PC-9 (cell line): ENCODE measurements around the gene MBNL1.

Experiments
- EZH2 ChIP-seq: fragments of 200-600 bp; sonication (generic); IDR thresholded peaks from 2 replicates; pipeline ENCODE4 v1.8.0; 2017; ENCODE audit warnings: antibody characterized with exemption, low read depth
- TF ChIP-seq, protein P1 (sequence below): fragments of 200-600 bp; sonication (generic); conservative IDR thresholded peaks from 2 replicates; pipeline ENCODE4 v1.6.1; 2017; ENCODE audit warnings: mixed run types, antibody characterized with exemption, mild to moderate bottlenecking, moderate library complexity

GRCh38 chr3:152227027-152227426, 41.7 kb upstream of the MBNL1 start:
- TF ChIP-seq, protein P1, sequence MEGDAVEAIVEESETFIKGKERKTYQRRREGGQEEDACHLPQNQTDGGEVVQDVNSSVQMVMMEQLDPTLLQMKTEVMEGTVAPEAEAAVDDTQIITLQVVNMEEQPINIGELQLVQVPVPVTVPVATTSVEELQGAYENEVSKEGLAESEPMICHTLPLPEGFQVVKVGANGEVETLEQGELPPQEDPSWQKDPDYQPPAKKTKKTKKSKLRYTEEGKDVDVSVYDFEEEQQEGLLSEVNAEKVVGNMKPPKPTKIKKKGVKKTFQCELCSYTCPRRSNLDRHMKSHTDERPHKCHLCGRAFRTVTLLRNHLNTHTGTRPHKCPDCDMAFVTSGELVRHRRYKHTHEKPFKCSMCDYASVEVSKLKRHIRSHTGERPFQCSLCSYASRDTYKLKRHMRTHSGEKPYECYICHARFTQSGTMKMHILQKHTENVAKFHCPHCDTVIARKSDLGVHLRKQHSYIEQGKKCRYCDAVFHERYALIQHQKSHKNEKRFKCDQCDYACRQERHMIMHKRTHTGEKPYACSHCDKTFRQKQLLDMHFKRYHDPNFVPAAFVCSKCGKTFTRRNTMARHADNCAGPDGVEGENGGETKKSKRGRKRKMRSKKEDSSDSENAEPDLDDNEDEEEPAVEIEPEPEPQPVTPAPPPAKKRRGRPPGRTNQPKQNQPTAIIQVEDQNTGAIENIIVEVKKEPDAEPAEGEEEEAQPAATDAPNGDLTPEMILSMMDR = no peak
- TF ChIP-seq EZH2 = no peak
